Fibroblast of villous mesenchyme (primary cell): Measurements from ENCODE around the gene PDK2. TPM values are rescaled to one million over a fixed set of nuclear protein-coding genes. Genes with fewer than 3 reads are reported as not detected.

Source experiments
- DNase-seq: peaks from one replicate; pipeline ENCODE4 v3.0.0-alpha.2; 2010; ENCODE audit warnings: low read depth
- H3K4me3 ChIP-seq: 2 replicates; pipeline ENCODE4 v1.5.1; 2011; ENCODE audit warnings: low read depth, mild to moderate bottlenecking, low read length
- CTCF ChIP-seq: IDR thresholded peaks from 2 replicates; pipeline ENCODE4 v1.5.1; 2012; ENCODE audit warnings: low read depth, mild to moderate bottlenecking, low read length; ENCODE audit not compliant: insufficient read depth
- total RNA-seq: library from RNA; depleted of rRNA; stranded (reverse); fragments of >200 nt; gene quantifications from 2 replicates; pipeline ENCODE4 v1.2.3, GENCODE V29; 2012

Gene PDK2
- total RNA-seq, 1 donor = 20.3 TPM

GRCh38 chr17:50103252-50103651, 8.1 kb downstream of the PDK2 start:
- no peak overlapping the region for H3K4me3 ChIP-seq
- DNase-seq = no peak
- TF ChIP-seq CTCF = no peak

GRCh38 chr17:50103941-50104340, 8.8 kb downstream of the PDK2 start:
- no peak overlapping the region for H3K4me3 ChIP-seq
- no peak for TF ChIP-seq CTCF
- no peak for DNase-seq

GRCh38 chr17:50105811-50106210, 10.7 kb downstream of the PDK2 start:
- TF ChIP-seq CTCF = no peak
- H3K4me3 ChIP-seq = no peak overlapping the region
- no peak for DNase-seq

GRCh38 chr17:50106393-50107131, 11.4 kb downstream of the PDK2 start:
- no peak for TF ChIP-seq CTCF
- H3K4me3 ChIP-seq = no peak overlapping the region
- no peak for DNase-seq

GRCh38 chr17:50107790-50108414, 12.8 kb downstream of the PDK2 start:
- DNase-seq = no peak
- H3K4me3 ChIP-seq = no peak overlapping the region
- TF ChIP-seq CTCF = no peak

GRCh38 chr17:50108556-50108955, 13.4 kb downstream of the PDK2 start:
- TF ChIP-seq CTCF = no peak
- H3K4me3 ChIP-seq = no peak overlapping the region
- DNase-seq = no peak
